Epidermal melanocyte (primary cell): ENCODE results near the gene ZNF175.

Experiments used
- DNase-seq: peaks from one replicate; pipeline ENCODE4 v3.0.0; 2011; ENCODE audit warnings: low spot score; ENCODE audit not compliant: insufficient read length

Gene ZNF175

DNA sequence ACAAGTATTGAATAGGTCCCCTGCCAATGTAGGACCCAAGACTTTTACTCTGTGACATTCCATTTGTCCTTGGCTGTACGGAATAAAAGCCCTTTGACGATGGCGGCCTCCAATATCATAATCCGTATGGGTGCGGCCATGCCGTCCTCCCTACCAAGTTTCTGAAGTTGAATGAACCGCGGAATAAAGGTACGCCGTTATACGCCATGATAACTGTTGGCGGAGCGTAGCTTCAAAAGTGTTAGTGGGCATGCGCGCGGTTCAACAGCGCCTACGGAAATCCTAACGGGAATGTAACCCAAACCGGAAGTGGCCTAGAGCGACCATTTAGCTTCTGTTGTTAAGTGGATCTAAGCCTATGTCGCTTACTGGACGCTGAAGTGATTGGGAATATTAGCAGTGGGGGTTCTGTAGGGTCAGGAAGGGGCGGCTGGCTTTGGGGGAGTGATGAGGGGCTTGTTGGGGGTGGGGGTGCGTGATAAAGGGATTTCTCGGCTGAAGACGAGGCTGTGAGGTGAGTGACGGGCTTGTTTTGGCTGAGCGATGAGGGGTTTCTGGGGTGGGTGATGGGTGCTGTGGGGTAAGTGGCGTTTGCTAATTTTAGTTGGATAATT, at the start of gene ZNF175:
ZNF175 (plus strand) TSS at position 322 of the 614 bp plus-strand sequence. CDS start 2,047 bp downstream, outside the sequence.
- peak; percentile 94 for DNase-seq

DNA sequence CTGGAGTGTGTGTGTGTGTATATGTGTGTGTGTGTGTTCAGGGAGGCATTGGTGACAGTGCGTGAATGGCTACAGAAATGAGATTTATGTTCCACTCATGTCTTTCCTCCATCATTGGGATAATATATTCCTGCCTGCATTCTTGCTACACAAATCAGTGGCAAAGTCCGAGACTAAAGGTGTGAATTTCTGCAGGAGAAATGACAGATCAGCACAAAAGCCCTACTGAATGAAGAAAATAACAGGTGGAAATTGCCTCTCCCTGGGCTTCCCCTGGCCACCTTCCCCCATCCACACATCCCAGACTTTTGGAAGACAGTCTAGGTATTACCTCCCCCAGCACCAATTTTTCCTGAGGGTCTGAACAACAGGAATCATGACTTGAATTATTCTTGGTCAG, 49.7 kb upstream of the ZNF175 start:
- DNase-seq: no peak

DNA sequence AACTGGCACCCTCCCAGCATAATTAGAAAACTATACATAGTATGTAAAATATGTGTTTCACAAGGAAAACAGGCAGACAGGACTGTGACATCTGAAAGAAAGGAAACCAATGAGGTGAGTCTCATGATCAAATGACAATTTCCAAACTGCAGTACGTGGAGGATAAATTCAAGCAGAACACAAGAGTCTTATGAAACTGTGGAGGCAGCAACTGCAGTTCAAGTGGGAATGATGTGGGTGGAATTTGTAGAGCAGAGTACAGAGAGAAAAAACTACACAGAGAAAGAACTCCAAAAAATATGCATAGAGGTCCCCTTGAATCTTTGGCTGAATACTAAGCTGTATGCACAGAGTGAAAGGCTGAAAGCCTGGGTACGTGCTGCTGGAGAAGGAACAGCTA, 49.3 kb upstream of the ZNF175 start:
- no peak for DNase-seq

DNA sequence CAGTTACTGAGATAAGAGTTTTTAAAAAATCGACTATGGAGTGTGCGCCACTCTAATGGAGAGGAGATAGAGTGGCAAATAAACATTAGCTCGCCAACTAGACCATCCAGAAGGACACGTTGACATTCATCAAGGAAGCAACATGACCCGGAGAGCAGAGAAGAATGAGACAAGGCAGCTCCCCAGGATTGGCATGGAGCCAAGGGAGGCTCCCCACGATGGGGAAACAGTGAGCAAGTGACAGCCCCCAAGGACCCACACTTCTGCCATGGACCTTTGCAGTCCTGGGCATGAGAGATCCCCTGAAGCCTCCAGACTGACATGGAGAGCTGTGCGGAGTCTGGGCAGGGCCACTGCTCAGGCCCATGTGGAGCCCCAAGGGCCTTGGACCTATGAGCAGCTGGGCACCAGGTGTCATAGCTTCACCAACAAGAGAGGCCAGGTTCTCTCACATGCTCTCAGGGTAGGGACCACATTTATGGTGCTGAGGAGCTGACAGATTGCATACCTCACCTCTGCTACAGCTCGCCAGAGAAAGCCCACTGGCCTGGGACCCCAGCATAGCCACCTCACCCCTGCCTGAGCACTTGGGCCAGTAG, 46.3 kb upstream of the ZNF175 start:
- DNase-seq: no peak

DNA sequence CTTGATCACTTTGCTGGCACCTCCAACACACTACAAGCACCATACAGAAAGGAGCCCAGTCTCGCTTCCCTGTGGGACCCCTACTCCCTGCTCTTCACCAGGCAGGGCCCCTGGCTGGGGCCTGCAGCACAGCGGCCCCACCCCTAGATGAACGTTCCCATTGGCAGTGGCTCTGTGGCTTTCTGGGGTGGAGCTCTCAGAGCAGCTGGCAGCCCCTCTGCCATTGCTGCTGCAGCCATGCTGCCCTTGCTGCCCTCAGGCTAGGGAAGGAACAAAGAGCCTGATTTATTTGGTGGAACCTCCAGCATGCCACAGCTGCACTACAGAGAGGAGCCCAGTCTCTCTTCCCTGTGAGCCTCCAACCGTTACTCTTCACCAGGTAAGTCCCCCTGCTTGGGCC, 45.4 kb upstream of the ZNF175 start:
- DNase-seq: no peak

DNA sequence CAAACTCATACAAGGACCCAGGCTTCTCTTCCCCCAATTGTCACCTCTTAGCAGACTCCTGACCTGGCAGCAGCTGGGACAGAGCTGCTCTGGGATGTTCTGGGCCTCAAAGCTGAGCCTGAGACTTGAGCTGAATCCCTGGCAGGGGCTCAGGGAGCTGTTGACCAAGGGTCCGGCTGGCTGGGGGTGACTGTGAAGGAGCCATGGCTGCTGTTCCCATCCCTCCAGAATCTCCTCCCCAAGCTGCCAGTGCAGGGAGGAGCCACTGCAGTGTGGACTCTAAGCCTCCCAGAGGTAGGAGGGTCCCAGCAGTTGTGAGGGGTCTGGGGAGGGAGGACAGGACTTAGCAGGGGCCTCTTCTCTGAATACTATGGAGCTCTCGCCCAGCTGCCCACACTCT, 41.8 kb upstream of the ZNF175 start:
- no peak for DNase-seq

DNA sequence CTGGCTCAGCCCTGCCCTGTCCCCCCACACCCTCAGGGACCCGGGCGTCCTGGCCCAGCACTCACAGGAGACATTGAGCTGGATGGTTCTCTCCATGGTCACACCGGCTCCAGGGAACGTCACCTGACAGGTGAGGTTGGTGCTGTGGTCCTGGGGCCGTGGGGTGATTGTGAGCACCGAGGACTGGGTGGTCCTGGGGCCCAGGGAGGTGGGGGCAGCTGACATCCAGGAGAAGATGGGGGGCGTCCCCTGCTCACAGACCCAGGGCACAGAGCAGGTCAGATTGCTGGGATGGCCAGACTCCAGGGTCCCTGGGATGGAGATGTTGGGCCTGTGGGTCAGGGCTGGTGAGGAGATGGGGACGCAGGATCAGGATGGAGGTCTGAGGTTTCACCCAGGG, 40.5 kb upstream of the ZNF175 start:
- no peak for DNase-seq

DNA sequence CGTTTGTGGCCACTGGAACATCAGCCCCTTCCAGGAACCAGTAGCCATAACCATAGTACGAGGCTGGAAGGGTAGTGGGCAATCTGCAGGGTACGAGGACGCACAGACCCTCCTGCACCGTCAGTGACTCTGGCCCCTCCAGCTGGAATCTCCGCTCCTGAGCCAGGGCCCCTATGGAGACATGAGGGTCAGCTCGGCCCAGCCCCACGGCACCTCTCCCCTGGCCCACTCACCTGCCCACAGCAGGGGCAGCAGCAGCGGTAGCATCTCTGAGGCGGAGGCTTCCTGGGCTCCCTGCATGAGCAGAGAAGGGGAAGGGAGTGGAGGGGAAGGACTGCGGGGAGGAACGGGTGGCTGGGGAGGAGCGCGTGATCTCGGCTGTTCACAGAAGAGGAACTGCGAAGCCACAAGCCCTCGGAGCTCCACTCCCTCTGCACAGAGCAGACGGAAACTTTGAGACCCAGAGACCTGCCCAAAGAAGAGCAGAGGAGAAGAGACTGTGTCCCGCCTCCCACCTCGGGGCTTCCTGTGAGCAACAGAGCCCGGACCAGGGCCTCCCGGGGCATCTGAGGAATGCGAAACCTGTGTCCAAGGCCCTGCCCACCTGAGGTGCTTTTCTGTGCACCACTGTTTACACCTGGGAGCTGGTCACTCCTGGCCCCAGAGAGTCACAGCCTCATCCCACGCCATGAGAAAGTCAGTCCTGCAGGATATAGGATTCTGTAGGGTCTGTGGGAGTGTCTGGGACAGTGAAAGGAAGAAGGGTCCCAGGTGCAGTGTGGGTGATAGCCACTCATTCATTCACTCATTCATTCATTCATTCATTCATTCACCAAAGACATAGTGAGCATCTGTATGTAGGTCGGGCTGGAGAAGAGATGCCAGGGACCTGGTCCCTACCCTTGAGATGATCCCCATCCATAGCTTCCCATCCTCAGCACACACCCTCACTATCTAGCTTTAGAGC, 39.5 kb upstream of the ZNF175 start, which contains the start of gene SIGLEC6:
SIGLEC6 (minus strand) TSS at position 322 of the 967 bp plus-strand sequence; CDS start at position 300, 22 bp downstream.
- no peak for DNase-seq

DNA sequence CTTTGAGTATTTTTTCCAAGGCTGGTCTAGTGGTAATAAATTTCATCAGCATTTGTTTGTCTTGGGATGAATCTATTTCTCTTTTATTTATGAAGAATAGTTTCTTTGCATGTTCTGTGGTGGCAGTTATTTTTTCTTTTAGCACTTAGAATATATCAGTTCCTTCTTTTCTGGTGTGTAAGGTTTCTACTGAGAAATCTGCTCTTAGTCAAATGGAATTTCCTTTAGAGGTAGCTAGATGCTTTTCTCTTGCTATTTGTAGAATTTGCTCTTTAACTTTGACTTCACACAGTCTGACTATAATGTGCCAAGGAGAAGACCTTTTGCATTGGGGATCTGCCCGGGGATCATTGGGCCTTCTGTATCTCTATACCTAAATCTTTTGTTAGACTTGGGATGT, 35.5 kb upstream of the ZNF175 start:
- DNase-seq: no peak

DNA sequence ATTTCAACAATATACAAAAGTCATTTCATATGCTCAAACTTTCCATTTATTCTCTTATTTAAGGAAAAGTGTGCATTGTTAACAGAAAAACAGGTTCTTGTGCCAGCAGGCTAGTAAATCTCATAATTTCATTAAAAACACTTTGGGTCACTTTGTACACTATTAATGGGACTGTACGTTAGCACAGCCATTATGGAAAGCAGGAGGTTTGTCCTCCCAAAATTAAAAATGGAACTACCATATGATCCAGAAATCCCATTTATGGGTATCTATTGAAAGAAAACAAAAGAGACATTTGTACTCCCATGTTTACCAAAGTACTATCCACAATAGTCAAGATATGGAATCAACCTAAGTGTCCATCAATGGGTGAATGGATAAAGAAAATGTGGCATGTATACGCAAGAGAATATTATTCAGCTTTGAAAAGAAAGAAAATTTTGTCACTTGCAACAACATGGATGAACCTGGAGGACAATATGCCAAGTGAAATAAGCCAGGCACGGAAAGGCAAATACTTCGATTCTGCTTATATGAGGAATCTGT, 31.2 kb upstream of the ZNF175 start:
- DNase-seq: no peak

DNA sequence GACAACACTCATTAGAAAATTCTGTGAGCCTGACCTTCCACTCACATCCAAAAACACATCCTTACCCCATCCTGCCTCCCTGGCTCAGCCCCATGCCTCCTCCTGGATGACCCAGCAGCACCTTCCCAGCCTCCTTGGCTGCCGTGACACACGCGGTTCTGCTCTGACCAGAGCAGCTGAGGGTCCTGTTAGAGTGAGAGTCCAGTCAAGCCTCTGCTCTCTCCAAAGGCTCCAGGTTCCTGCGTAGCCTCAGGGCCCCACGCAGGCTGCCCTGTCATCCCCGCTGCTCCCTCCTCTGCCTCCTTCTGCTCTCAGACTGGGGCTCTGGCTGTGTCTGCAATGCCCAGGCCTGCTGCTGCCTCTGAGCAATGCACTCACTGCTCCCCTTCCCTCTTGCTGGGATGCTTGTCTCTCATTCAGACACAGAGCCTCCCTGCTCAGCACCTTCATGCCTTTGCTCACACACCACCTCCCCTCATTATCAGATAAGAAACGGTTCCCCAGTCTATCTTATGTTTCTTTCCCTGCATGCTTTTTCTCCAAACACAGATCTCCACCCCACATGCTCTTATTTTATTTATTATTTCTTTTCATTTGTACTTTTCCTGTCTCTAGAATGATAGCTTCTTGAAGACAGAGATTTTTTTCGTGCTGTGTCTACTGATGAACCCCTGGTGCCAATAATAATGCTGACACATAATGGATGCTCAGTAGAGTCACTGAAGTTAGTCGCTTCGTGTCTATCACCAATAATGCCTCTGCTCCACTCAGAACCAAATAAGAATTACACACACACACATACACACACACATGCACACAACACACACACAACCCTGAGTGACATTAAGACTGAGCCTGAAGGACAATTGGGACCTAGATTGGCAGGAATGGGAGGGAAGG, 29.4 kb upstream of the ZNF175 start:
- no peak for DNase-seq

DNA sequence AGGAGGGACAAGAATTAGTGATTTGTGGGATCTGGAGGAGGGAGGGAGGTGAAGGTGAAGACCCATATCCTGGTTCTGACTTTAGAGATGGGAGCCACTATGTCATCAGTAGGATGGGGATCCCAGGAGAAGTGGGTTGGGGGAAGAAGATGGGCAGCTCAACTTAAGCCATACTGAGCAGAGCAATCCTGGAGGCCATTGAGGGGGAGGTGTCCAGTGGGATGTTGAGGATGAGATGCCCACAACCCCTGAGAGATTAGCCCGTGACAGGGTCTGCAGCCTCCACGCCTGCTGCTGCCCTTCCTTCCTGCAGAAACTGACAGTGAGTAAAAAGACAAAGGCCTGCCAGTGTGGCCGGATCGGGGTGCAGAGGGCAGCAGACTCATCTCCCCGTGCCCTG, 28.4 kb upstream of the ZNF175 start:
- DNase-seq: no peak

DNA sequence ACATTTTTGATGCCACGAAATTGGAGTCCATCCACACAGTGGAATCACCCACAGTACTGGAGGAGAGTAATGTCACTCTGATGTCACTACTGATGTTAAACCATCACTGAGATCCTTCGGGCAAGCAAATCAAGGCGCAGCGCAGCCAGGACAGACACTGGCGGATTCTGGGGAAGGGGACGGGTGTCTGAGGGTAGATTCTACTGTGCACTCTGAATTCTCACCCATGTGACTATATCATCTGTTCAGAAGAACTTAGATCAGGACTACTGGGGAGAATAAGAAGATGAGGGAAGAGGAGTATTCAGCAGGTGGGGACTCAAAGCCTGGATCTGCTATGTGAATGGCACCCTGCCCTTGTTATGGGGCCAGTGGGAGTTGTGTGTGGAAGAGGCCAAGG, 27.0 kb upstream of the ZNF175 start:
- no peak for DNase-seq

DNA sequence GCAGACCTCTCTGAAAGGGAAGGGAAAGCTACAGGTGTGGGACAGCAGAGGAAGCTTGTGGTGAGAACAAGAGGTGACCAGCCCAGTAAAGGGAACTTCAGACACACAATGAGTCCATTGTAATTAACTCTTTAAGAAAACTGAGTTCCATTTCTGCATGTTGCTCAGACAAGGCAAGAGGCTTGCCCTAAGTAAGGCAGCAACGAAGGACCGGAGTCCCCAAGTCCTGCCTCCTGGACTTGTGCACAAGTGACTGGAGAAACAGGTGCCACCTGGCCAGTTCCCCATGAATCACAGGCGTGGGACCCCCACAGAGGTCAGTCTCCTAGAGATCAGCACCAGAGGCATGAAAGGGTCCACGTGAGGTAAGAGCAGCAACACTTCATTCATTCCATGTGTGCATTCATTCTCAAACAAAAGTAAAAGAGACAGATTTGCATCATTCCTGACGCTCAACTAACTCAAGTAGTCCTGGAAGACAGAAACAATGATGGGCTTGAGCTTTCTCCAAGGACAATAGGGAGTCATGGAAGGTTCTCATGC, 24.9 kb upstream of the ZNF175 start:
- DNase-seq: no peak

DNA sequence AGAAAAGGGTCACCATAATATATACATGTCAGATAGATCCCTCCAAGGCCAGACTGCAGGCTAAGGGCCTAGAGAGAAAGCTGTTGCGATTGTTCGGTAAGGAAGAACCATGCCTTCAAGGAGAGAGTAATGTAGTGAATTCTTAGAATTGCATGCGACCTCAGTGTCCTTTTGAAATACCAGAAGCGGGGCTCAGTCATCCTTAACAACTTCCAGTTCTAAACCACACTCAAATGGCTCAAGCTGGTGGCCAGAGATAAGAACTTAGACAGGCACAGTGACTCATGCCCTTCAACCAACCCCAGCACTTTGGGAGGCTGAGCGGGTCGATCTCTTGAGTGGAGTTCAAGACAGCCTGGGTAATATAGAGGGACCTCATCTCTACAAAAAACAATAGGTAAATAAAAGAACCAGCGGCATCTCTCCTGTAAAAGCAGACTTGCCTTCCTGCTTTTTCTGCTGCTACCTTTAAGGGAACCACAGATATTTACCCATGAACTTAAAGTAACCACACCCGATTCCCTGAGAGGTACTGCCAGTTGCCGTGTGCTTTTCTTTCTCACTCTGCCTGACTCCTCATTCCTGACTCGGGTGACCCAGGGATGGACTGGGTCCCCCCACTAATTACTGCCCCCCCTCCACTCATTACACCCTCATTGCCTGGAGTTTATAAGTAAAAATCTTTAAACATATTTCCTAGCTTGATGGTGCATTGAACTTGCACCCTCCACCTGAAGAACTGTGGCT, 24.3 kb upstream of the ZNF175 start:
- DNase-seq: no peak

DNA sequence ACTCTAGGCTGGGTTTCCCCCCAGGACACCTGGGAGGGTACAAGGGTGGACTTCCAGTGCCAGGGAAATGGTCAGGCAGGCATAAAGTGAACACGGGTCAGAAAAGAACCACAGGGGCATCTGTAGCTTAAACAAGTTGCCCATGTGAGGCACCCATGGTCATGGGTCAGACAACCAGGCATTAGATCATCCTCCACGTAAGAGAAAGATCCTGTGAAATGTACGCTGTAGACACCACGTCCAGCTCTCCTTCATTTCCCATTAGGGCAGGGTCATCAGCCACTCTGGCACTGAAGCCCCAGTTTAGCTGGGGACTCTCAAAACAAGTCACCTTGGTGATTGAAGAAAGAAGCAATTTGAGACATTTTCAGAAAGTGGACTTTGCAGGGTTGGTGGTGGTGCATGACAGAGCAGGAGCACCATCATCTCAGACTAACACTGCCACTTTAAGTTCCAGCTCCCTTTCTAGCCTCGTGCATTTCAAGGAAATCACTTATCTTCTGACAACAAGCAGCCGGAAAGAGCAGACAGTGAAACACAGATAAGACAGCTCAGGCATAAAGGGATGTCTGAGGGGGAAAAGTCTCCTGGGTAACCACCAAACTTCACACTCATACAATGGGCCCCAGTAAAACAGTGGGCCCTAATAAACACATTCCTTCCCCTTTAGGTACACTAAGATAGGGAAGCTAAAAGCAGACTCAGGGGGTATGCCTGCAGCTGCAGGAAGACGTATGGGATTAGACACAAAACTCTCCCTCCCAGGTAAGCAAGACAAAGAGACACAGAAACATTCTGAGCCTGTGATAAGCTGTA, 23.5 kb upstream of the ZNF175 start:
- DNase-seq: no peak

DNA sequence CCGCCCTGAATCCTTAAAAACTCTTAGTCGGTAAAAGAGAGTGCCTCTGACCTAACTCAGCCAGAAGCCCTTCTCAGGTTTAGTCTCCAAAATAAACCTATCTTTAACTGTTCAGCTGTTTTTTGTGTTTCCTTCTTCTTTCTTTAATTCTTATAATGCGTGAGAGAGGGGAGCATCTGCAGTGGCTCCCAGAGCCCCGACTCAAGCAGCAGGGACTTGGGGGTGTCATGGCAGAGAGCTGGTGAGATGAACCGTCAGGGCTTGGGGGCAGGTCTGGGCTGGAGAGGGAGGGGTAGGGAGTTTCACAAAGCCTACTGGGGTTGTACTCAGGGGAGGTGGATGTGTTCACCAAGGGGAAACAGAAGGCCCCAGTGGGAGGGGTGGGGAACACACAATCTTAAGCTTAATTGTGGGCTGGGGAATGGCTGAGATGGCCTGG, 22.9 kb upstream of the ZNF175 start:
- DNase-seq: no peak

DNA sequence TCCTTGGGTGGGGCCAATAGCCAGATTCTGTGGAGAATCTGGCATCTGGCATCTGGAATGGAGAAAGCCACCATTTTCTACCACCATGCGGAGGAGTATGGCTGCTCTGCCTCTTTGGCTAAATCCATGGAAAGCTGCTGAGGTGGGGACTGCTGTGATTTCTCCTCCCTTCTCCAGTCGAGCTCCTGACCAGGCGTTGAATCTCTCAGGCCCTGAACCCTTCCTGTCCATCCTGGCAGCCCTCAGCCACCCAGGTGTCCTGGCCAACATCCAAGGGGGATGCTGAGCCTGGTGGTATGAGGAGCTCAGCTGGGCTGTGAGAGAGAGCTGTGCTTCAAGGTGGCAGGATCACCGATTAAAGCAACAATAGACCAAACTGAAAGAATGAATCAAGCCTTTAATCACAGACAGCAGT, 22.2 kb upstream of the ZNF175 start:
- no peak for DNase-seq
